DMS 273 treated with DMSO at 0.1 percent for 48 hours (cell line): ENCODE data around the gene STMN3.

Experiments
- DNase-seq: peaks from one replicate; lab custom pipeline; 2025; lab: John Stamatoyannopoulos, UW

STMN3 gene

GRCh38 chr20:63692436-63693082, 39.3 kb upstream of the STMN3 start:
- DNase-seq, result no peak

GRCh38 chr20:63691711-63692435, 38.6 kb upstream of the STMN3 start:
- DNase-seq, result no peak

- DNase-seq, result no peak
Observed at GRCh38 chr20:63690898-63691710, 37.9 kb upstream of the STMN3 start.

- no peak for DNase-seq
Observed at GRCh38 chr20:63690003-63690897, 37.0 kb upstream of the STMN3 start.

GRCh38 chr20:63689046-63690002, 36.1 kb upstream of the STMN3 start:
- DNase-seq, result no peak

GRCh38 chr20:63688228-63689045, 35.2 kb upstream of the STMN3 start:
- DNase-seq, result no peak

GRCh38 chr20:63687419-63688178, 34.4 kb upstream of the STMN3 start:
- DNase-seq, result no peak

- DNase-seq, result no peak
Observed at GRCh38 chr20:63686492-63687321, 33.5 kb upstream of the STMN3 start.

GRCh38 chr20:63686094-63686491, 32.9 kb upstream of the STMN3 start:
- DNase-seq, result no peak

- DNase-seq, result no peak
Observed at GRCh38 chr20:63685269-63686026, 32.2 kb upstream of the STMN3 start.

GRCh38 chr20:63682384-63683139, 29.3 kb upstream of the STMN3 start:
- DNase-seq, result no peak

- DNase-seq, result no peak
Observed at GRCh38 chr20:63681609-63682142, 28.5 kb upstream of the STMN3 start.

GRCh38 chr20:63680857-63681608, 27.8 kb upstream of the STMN3 start:
- no peak for DNase-seq

GRCh38 chr20:63680427-63680826, 27.2 kb upstream of the STMN3 start:
- no peak for DNase-seq

- no peak for DNase-seq
Observed at GRCh38 chr20:63679799-63680305, 26.6 kb upstream of the STMN3 start.
